H7 (cell line): Measurements from ENCODE around the gene HOMER2. TPM values are rescaled to one million over a fixed set of nuclear protein-coding genes. Genes with fewer than 3 reads are reported as not detected.
A peak's percentile ranks its signal among the peaks of the same experiment; 100 is the strongest.
"Not testable (repeated sequence)": the region's sequence is repeated elsewhere in the genome, so short reads cannot be mapped to it uniquely, and the experiment has no call there.

Source experiments
- DNase-seq: peaks from one replicate; pipeline ENCODE4 v3.0.0; 2012
- H3K27me3 ChIP-seq: 2 replicates; pipeline ENCODE4 v1.6.0; 2011; ENCODE audit warnings: mild to moderate bottlenecking, low read length; ENCODE audit not compliant: control insufficient read depth, insufficient read depth
- H3K36me3 ChIP-seq: replicated peaks from 2 replicates; pipeline ENCODE4 v1.5.1; 2011; ENCODE audit warnings: low read length; ENCODE audit not compliant: control insufficient read depth, insufficient read depth
- H3K4me3 ChIP-seq: 2 replicates; pipeline ENCODE4 v1.5.1; 2011; ENCODE audit warnings: low read depth, mild to moderate bottlenecking, control low read depth, low read length, moderate library complexity; ENCODE audit not compliant: insufficient read depth
- total RNA-seq: library from RNA; depleted of rRNA; stranded (reverse); fragments of >200 nt; shearing (Covaris generic); gene quantifications from 2 replicates; pipeline ENCODE4 v1.2.3, GENCODE V29; 2014

HOMER2 gene
- total RNA-seq, 1 experiment from 2014 or later: 13.9 TPM

- DNase-seq: no peak
- Histone ChIP-seq H3K4me3 (no peak overlapping the region), H3K27me3 (no peaks in the 10 kb centered on the region), H3K36me3 (no peaks in the 10 kb centered on the region)
These were observed 45.2 kb downstream of the HOMER2 start for GRCh38 chr15:82907350-82907749.

GRCh38 chr15:82904574-82904973 is 47.9 kb downstream of the HOMER2 start:
- no peaks in the 10 kb centered on the region for H3K27me3 ChIP-seq
- no peaks in the 10 kb centered on the region for H3K36me3 ChIP-seq
- DNase-seq: no peak
- H3K4me3 ChIP-seq: no peak overlapping the region

GRCh38 chr15:82903511-82903910 is 49.0 kb downstream of the HOMER2 start:
- Histone ChIP-seq H3K4me3 (no peak overlapping the region), H3K27me3 (no peaks in the 10 kb centered on the region), H3K36me3 (no peaks in the 10 kb centered on the region)
- no peak for DNase-seq

- Histone ChIP-seq H3K27me3 (no peaks in the 10 kb centered on the region), H3K36me3 (no peaks in the 10 kb centered on the region), H3K4me3 (no peak overlapping the region)
- no peak for DNase-seq
These were observed 51.3 kb downstream of the HOMER2 start for GRCh38 chr15:82901114-82901805.

GRCh38 chr15:82900511-82901060 is 51.9 kb downstream of the HOMER2 start:
- no peaks in the 10 kb centered on the region for H3K27me3 ChIP-seq
- no peaks in the 10 kb centered on the region for H3K36me3 ChIP-seq
- no peak for DNase-seq
- no peak overlapping the region for H3K4me3 ChIP-seq

DNA sequence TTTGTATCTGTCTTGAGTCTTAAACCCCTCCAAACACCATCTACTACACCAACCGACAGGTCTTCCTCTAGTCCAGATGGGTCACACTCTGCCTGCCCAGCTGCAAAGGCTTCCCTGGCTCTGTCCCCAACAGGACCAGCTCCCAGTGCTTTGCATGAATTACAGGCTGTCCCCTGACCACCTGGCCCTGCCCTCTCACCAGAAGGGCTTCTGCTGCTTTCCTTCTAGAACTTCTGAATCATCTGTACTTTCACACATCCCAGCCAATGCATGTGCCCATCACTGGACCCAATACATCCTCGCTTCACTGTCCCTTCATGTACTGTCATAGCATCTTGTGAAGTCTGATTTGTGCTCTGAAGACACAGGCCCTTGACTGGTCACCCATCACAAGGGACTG is 53.6 kb downstream of the HOMER2 start:
- H3K4me3 ChIP-seq: no peak overlapping the region
- H3K27me3 ChIP-seq: no peaks in the 10 kb centered on the region
- H3K36me3 ChIP-seq: no peaks in the 10 kb centered on the region
- DNase-seq: no peak

DNA sequence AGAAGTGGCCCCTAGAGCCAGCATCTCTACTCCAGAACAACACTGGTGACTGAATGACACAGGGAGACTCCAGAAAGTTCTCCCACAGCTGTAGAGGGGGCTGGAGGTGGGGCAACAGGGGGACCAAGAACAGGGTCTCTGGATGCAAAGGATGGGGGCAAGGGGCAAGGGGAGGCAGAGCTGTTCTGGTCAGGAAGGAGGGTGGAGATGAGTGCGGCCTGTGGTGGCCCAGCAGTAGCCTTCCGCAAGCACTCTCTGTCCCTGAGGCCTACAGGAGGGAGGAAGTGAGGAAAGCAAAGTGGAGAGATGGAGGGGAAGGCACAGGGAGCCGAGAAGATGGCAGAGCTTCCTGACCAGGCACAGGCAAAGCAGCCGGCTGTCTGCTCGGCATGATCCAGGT is 56.5 kb downstream of the HOMER2 start:
- Histone ChIP-seq H3K36me3 (no peaks in the 10 kb centered on the region), H3K27me3 (no peaks in the 10 kb centered on the region), H3K4me3 (no peak overlapping the region)
- no peak for DNase-seq

DNA sequence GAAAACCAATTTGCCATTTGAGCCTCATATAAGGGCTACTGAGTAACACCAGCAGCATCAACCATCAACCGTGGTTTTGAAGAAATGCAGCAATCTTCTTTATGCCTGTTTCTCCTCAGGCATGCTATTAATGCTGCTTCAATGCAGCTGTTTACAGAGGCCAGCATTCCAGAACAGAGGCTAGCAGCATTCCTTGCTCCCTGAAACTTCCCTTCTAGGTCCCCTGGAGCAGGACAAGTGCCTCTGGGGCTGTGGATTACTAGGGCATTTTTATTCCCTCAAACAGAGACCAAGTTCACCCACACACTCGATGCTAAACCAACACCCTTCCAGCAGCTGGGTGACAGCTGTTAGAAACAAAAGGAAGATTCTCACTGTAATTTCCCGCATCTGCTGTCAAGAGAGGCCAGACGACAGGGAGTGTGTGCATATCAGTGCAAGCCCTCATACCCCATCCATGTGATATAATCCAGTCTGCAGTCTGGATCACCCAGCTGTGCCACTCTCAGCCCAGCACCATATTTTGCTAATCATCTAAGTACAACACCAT is 57.5 kb downstream of the HOMER2 start:
- no peaks in the 10 kb centered on the region for H3K27me3 ChIP-seq
- no peak overlapping the region for H3K4me3 ChIP-seq
- no peaks in the 10 kb centered on the region for H3K36me3 ChIP-seq
- DNase-seq: peak; percentile 36

- DNase-seq, H3K4me3 ChIP-seq, H3K27me3 ChIP-seq: not testable (repeated sequence)
These were observed 59.0 kb downstream of the HOMER2 start for GRCh38 chr15:82893473-82893872.

GRCh38 chr15:82892573-82892972 is 59.9 kb downstream of the HOMER2 start:
- Histone ChIP-seq H3K27me3 (no peaks in the 10 kb centered on the region), H3K4me3 (no peak overlapping the region), H3K36me3 (no peaks in the 10 kb centered on the region)
- no peak for DNase-seq

More at GRCh38 chr15:82893473-82893872, 59.0 kb downstream of the HOMER2 start:
- H3K36me3 ChIP-seq: not testable (repeated sequence)

DNA sequence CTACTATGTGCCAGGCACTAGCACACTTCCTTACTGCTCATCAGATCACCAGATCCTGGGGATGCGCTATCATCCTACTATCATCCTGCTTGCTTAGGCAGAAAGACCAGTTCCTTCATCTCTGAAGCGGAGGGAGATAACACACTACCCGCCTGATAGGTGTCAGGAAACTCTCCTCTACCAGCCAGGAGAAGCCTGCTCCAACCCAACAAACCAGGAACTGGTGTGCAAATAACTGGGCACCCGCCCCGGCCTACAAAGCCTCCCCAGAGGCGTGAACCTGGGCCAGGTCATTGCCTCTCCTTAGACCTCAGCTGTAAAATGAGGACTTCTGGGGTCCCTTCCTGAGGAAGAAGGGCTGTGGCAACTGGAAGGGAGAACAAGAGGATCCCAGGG is 61.5 kb downstream of the HOMER2 start:
- Histone ChIP-seq H3K36me3 (no peaks in the 10 kb centered on the region), H3K27me3 (no peaks in the 10 kb centered on the region), H3K4me3 (no peak overlapping the region)
- DNase-seq: no peak

DNA sequence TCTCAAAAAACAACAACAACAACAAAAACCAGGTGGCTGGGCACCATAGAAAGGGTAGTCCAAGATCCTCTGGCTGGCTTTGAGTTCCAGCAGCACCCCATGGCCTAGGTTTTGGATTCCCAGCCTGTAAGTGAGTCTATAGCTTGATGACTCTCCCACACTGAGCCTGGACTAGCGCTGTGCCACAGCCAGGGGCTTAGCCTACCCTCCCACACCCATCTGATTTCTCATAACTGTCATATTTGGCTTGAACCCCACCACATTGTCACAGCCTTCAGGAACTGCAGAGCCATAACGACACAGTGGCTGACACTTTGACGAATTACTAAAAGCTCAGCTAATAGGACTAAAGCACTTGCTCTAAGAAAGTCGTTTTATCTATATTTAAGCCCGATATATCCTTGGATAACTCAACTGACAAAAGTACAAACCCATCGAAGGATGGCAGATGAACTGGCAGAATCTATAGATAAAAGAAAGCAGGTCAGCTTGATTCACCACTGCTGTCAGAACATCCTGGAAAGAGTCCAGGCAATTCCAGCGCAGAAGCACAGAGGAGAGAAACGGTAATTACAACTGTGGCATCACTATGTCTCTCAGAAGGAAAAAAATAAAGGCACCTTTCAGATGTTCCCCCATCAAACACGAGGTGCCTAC is 62.1 kb downstream of the HOMER2 start:
- no peak overlapping the region for H3K4me3 ChIP-seq
- H3K27me3 ChIP-seq: no peaks in the 10 kb centered on the region
- DNase-seq: no peak
- H3K36me3 ChIP-seq: no peaks in the 10 kb centered on the region

GRCh38 chr15:82882273-82882928 is 70.1 kb downstream of the HOMER2 start:
- H3K36me3 ChIP-seq: no peaks in the 10 kb centered on the region
- H3K4me3 ChIP-seq: no peak overlapping the region
- H3K27me3 ChIP-seq: no peaks in the 10 kb centered on the region
- DNase-seq: no peak

DNA sequence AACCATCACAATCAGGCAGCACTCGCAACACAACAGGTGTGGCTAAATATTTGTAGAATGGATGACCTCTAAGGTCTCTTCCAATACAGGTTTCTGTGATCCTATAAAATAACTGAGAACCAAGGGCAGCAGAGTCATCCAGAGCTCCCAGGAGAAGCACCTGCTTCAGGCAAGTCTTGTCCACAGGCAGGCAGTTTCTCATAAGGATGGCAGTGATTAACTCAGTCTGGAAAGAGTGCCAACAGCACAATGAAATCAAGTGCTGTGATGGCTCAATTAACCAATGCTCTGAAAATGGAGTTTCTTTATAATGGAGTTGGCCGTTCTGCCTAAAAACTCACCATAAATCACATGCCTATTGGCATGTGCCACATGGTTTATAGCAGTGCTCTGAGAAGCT is 70.8 kb downstream of the HOMER2 start:
- Histone ChIP-seq H3K4me3 (no peak overlapping the region), H3K27me3 (no peaks in the 10 kb centered on the region), H3K36me3 (no peaks in the 10 kb centered on the region)
- no peak for DNase-seq

DNA sequence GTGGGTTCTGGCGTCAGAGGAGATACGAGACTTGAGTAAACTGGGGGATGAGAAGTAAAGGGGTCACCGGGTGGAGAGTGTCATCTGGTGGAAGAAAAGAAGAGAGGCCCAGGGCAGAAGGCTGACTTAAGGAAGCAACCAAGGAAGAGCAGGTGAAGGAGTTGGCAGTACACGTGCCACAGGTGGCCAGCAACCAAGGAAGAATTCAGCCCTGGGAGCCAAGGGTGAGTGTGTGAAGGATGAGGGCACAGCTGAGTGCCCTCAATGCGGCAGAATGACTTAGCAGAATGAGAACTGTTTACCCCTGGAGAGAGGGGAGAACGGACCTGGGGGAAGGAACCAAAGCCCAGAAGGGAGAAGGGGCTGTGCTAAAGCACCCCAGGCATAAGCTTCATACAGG is 71.8 kb downstream of the HOMER2 start:
- H3K36me3 ChIP-seq: no peaks in the 10 kb centered on the region
- no peak overlapping the region for H3K4me3 ChIP-seq
- no peak for DNase-seq
- no peaks in the 10 kb centered on the region for H3K27me3 ChIP-seq
